GM21526 (cell line): ENCODE results near the gene ACTN2.
A peak's percentile ranks its signal among the peaks of the same experiment; 100 is the strongest.
"Not testable (repeated sequence)": the region's sequence is repeated elsewhere in the genome, so short reads cannot be mapped to it uniquely, and the experiment has no call there.

Experiments used
- ATAC-seq: cut with Tn5 transposase; IDR thresholded peaks from one replicate; pipeline ENCODE4 v1.9.1; 2021; ENCODE audit warnings: moderate library complexity; ENCODE audit not compliant: unreplicated experiment, low FRiP score

ACTN2 gene

DNA sequence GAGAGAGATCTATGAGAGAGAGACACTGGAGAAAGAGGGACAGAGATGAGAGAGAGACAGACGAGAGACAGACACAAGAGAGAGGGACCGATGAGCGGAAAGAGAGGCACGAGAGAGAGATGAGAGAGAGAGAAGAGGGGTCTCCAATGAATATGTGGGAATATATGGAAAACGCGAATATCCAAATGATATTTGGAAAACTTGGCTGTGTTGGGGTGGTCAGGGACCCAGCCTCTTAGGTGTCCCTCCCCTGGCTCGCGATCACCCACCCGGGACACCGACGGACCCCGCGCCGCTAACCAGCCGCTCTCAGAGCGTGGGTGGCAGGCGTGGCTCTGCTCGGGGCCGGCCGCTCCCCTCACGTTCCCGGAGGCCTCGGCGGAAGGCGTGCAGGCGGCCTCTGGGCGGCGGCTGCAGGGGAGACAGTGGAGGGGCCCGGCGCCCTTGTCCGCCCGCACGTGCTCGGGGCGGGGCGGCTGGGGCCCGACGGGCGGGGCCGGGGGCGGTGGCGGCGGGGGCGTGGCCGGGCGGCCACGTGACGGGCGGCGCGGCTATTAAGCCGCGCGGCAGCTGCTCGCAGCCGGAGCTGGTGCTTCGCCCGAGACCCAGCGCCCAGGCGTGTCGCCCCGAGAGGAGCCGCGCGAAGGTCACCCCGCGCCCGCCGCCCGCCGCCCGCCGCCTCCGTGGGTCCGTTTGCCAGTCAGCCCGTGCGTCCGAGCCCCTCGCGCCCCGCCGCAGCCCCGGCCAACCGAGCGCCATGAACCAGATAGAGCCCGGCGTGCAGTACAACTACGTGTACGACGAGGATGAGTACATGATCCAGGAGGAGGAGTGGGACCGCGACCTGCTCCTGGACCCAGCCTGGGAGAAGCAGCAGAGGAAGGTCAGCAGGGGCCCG, at the start of gene ACTN2:
Gene ACTN2, plus strand, starts transcription at position 583 of the 898 bp plus-strand sequence. Its CDS starts 175 bp downstream, at position 758.
- peak; percentile 84 for ATAC-seq

DNA sequence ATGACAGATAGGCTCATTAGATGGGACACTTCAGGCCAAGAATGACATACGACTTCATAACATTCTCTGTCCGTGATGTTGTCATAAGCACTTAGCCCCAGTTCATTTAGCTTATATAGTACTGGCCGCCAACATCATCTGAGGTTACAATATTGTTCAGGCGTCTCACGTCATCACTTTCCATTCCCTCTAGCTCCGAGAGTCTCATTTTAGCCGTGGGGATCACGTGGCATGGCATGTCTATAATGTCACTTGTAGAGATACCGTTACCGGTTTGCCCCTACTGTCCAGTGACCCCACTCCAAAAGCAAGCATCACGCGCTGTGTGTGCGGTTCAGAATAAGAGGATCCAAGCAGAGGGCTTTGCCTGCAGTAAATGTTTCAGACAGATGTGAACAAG, 47.4 kb upstream of the ACTN2 start:
- ATAC-seq = no peak

DNA sequence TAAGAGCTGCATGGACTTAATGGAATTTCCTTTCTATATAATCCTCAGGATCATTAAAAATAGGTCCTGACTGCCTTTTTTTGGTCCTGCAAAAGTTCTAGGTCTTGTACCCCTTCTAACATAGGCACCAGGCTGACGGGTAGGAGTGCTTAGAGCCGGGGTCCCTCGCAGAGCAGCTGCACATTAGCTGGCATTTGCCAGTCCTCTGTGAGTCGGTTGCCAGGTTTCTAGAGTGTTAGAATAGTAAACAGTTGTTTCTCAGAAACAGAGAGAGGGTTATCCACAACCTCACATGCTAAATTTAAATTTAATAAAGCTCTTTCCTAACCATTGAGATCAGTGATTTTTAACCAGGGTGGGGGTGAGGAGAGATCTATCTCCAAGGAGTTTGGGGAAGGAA, 46.6 kb upstream of the ACTN2 start:
- ATAC-seq = no peak

DNA sequence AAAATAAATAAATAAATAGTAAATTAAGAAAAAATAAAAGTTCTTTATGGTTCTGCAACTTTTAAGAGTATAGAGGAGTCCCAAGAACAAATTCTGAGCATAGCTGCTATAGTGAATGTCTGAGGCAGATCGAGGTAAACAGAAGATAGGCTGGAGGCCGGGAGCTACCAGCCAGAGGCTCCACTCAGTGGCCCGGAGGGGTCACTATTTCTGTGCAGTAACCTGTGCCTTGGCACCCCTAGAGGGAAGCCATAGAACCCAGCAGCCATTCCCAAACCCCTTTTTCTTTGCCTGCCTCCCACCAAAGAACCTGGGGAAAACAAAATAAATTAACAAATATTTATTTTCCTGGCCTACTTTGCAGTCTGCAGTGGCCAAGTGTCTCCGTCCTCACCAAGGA, 43.5 kb upstream of the ACTN2 start:
- ATAC-seq = no peak

DNA sequence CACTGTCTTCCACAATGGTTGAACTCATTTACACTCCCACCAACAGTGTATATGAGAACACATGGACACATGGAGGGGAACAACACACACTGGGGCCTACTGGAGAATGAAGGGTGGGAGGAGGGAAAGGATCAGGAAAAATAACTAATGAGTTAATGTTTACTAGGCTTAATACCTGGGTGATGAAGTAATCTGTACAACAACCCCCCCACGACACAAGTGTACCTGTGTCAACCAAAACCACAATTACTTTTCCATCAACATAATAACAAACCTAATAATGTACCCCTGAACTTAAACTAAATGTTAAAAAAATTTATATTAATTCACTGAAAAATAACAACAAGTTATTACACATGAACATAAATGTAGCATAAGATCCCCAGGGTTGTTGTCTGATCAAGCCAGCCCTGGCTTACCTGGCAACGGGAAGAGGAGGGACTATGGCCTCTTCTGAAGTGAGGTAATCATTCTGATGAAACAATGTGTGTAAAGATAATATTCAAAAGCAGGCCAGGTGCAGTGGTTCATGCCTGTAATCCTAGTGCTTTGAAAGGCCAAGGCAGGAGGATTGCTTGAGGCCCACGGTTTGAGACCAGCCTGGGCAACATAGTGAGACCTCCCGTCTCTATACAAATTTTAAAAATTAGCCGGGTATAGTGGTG, 41.2 kb upstream of the ACTN2 start:
- no peak for ATAC-seq

DNA sequence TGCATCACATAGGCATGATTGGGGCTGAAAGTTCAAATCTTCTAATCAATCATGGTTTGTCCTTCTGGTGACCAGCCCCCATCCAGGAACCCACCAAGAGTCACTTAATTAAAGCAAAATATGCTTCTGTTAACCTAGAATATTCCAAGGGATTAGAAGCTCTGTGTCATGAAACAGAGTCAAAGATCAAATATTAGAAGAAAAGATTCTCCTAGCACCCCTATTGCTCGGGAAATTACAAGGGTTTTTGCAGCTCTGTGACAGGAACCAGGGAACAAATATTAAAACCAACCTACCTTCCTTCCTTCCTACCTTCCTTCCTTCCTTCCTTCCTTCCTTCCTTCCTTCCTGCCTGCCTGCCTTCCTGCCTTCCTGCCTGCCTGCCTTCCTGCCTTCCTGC, 31.8 kb upstream of the ACTN2 start:
- ATAC-seq = no peak

DNA sequence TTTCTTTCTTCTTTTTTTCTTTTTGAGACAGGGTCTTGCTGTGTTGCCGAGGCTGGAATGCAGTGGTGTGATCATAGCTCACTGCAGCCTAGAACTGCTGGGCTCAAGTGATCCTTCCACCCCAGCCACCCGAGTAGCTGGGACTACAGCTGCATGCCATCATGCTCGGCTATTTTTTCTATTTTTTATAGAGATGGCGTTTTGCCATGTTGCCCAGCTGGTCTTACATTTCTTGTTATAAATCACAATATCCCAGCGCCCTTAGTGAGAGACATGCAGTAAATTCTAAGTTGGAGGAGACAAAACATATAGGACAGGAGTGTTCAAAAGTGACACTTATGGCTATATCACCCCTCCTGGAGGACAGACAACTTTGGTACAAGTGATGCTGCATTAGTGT, 31.3 kb upstream of the ACTN2 start:
- ATAC-seq = no peak

DNA sequence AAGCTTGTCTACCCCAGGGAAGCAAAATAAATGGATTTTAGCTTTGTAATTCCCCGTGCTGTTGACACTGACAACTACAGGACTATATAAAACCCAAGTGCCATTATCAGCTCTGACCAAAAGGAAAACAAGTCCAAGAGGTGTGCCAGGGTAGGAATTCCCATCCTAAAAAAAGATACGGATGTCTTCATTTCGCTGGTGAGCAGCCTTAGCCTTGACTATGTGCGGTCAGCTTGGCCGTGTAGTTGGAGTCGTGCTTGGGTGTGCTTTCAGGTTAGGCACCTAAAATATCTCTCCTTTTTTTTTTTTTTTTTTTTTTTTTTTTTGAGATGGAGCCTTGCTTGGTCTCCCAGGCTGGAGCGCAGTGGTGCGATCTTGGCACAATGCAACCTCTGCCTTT, 28.9 kb upstream of the ACTN2 start:
- no peak for ATAC-seq

DNA sequence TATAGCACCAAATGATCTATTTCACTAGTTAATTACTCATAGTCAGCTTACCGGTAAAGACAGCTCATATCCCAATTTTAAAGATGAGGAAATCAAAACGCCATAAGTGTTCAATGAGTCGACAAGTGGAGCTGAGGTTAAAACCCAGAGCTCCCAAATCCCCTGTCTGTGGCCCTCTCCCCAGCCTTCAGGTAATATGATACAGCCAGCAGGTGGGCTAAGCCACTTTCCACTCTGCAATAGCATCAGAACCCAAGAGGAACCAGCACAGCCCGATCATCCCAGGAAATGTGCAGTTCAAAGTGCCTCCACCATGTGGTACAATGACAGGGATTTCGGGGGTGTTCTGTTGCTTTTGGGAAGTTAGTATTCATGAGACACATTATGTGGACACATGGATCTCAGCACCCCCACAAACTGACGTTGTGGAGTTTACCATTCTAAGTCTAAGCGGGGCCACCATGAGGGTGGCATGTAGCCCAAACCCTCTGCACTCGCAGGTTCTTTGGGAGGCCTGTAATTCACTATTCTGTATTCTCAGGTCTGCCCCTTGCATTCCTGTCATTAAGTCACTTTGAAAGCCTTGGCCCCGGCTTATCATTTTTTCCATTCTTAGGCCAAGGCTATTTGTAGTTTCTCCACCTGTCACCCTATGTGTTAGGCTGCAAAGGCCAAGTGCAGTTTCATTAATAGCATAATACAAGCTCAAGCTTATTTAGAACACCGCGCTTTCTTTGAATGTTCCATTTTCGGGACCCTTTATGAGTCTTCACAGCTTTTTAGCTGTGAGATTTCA, 26.3 kb upstream of the ACTN2 start:
- ATAC-seq = no peak

DNA sequence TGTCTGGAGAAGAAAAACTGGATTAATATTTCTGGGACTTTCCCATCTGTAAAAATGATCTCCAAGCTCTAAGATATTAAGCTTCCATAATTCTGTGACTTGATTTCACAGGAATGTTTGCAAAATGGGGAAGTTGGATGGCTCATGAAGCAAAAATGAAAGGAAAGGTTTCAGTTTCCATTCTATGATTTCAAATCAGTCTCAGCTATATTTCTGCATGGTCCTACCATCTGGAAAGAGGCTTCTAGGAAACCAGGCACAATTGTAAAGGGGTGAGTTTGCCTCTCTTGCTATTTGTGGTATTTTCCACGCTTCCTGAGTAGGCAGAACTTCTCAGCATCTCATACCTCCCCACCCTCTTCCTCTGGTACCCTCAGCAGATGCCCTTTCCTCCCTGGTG, 22.4 kb upstream of the ACTN2 start:
- ATAC-seq = no peak

DNA sequence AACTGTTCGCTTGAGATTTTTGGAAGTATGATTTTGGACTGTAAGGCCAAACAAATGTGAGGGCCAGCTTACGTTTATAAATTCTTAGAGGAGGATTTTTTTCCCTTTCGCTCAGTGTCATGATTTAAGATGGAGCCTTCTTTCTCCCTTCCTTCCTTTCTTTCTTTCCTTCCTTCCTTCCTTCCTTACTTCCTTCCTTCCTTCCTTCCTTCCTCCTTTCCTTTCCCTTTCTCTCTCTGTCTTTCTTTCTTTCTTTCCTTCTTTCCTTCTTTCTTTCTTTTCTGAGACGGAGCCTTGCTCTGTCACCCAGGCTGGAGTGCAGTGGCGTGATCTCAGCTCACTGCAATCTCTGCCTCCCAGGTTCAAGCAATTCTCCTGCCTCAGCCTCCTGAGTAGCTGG, 17.4 kb upstream of the ACTN2 start:
- ATAC-seq = not testable (repeated sequence)

DNA sequence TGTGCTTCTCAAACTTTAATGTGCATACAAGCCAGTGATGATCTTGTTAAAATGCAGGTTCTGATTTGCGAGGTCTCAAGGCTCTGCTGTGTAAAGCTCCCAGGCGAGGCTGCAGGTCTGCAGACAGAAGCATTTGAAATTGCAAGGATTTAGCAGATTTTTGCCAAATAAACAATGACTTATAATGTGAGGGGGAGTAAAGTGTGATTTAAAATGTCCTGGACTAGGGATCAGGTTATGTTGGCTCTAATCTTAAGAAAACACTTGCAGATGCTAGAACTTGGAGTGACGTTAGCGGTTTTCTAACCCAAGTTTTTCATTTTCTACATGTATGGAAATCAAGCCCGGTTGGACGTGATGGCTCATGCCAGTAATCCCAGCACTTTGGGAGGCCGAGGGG, 16.2 kb upstream of the ACTN2 start:
- no peak for ATAC-seq

DNA sequence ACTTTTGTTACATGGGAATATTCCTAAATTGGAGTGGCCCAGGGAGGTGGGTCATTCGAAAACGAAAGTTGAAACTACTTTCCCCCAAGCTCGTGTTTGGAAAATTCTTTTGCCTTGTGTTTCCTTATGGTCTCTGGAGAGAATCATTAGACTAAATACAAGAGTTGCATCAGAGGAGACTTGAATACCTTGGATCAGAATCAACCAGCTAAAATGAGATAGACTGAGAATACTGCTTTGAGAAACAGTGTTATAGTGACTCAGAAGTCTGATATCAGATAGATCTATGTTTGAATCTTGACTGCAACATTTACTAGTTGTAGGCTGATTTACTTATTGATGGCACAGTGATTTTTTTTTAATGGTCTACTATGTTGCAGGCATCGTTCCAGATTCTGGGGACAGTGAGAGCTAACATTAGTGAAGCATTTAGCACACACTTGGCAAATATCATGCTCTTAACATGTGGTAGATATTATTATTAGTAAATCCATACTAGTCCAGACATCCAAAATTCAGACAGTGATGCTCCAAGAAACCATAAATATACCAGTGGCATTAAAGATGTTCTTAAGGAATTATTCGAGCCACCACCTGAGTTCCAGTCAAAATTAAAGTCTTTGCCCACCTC, 12.9 kb upstream of the ACTN2 start:
- no peak for ATAC-seq

DNA sequence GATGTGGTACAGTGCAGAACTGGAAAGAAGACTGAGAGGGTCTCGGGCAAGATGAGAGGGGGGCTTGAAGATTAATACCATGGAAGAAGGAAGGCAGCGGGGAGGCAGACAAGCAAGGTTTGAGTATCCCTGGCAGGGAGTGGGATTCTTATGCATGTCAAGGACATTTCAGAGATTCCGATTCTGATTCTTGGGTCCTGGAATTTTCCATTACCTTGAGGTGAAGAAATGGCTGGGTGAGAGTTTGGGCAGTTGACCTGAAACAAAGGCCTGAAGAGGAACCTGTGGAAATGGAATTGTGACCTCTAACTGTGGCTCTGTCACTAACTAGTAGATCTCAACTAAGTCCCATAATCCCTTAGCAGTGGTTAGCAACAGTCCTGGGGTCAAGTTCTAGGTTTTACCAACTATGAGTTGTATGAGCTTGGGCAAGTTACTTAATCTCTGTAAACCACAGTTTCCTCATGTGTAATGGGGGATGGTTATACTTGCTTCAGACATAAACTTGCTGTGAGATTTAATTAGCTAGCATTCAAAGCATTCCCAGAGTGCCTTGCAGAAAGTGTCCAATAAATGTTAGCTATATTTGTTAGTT, 8.6 kb upstream of the ACTN2 start:
- no peak for ATAC-seq

DNA sequence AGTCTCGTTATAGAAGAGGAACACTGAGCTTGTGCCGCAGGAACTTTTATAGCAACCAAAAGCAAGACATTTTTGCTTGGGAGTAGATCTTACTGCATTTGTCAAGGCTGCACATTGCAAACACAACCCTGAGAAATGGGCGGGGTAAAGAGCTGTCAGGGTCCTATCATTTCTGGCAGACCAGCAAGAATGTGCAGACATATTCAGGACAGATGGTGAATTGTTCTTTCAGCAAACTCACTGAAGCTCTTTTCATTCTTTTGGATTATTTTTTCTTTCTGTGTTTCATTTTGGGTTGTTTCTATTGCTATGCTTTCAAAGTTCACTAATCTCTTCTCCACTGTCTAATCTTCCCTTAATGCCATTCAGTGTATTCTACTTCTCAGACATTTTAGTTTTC, 5.1 kb upstream of the ACTN2 start:
- ATAC-seq = no peak

DNA sequence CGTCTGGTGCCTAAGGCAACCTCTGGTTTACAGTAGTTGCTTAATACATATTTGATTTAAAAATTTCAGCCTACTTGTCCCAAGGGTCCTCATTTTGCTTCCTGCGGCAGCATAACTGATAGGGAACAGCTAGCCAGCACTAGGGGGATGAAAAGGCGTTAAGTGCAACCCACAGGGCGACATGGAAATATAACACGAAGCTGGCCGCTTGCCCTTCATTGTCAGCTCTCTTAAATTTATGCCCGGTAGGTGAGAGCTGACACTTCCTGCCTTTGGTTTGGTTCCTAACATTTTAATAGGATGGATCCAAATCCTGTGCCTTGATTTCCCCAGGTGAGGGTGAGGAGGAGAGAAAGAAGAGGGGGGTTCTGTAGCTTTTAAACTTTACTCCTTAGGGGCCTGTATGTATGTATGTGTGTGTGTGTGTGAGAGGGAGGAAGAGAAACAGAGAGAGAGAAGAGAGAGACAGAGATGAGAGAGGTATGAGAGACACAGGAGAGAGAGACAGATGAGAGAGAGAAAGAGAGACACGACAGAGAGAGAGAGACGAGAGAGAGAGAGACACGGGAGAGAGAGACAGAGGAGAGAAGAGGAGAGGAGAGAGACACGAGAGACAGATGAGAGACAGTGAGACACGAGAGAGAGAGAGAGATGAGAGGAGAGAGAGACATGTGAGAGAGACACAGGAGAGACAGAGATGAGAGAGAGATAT, 938 bp upstream of the ACTN2 start:
- ATAC-seq = no peak

DNA sequence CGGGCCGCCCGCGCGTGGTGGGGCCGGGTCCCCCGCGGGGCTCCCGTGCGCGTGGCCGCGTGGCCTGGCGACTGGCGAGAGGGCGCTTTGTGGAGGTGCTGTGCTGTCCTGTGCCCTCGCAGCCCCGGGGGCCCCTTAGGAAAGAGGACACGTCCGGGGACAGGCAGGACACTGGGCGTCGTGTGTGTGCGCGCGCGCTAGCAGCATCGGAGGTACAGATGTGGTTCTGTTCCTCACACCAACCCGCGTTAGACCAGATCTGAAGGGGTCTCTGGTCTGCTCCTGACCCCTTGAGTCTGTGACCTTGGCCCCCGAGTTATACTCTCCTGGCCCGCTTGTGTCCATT, 489 bp downstream of the ACTN2 start:
- no peak for ATAC-seq

DNA sequence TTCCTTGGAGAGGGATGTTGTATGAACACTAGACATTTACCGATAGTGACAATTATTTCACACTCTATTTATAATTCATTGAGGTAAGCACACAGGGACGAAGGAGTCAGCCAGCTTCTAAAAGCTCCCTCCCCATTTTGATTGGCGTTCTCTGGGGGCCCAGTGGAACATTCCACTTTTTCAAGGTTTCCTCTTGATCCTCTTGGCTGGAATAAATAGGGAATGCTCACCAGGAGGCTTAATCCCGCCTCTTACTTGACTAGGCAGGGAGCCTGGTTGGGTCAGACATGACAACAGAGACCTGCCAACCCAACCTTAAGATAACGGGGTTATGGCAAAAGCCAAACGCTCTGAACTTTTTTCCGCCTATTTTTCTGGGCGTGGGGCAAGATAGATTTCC, 974 bp downstream of the ACTN2 start:
- ATAC-seq = no peak

DNA sequence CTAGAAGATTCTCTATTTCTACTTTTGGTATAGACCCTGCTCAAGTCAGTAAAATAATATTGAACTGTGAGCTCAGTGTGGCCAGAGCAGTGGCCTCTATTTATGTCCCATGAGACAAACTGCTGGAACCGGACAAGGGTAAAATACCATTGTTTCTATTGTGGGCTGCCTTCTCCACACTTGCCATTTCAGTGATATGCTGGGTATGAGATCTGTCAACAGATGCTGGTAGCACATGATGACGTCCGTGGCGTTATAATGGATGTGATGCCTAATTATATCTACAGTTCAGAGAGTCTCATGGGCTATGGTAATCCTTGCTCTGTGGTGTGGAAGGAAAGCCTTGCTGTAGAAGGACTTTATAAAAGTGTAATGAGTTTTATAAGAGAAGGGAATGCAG, 2.4 kb downstream of the ACTN2 start:
- ATAC-seq = no peak
